Endothelial cell of umbilical vein (primary cell): ENCODE measurements around the gene TGFA. TPM values are rescaled to one million over a fixed set of nuclear protein-coding genes. Genes with fewer than 3 reads are reported as not detected.

Experiments
- BruUV-seq: library from RNA; stranded (reverse); fragments of 400-500 nt; replicated peaks from 2 replicates; lab custom pipeline; 2021; lab: Mats Ljungman, UMichigan
- CTCF ChIA-PET: fragments of 300-600, 350-600 bp; sonication (Branson Sonifier 250); formaldehyde crosslinking; loops from one replicate; lab custom pipeline; 2021; ENCODE audit warnings: antibody characterized with exemption, inconsistent platforms; lab: Charles Lee
- POLR2A ChIA-PET: fragments of 300-600, 350-600 bp; sonication (Branson Sonifier 250); formaldehyde crosslinking; loops from one replicate; lab custom pipeline; 2021; ENCODE audit warnings: antibody characterized with exemption, inconsistent platforms; lab: Charles Lee
- DNase-seq: peaks from one replicate; pipeline ENCODE4 v3.0.0-alpha.2; 2011; ENCODE audit warnings: low read depth, low spot score
- FAIRE-seq: peaks from 2 replicates; lab custom pipeline; 2011; peaks lifted over from hg19 to GRCh38; lab: Jason Lieb, UNC
- H2AFZ ChIP-seq: 2 replicates; pipeline ENCODE4 v1.6.0; 2012; ENCODE audit warnings: low read depth, low read length, control low read depth, inconsistent platforms
- H3K27ac ChIP-seq: 2 replicates; pipeline ENCODE4 v1.5.1; 2011; ENCODE audit warnings: low read depth, mild to moderate bottlenecking, control low read depth, low read length, moderate library complexity; ENCODE audit not compliant: insufficient read depth
- H3K27me3 ChIP-seq, 2 experiments: 2 replicates each; pipeline versions ENCODE4 v1.6.0 to v1.6.1; 2011; ENCODE audit warnings: low read length in 2 of 2, mixed read lengths in 1 of 2; ENCODE audit not compliant: control insufficient read depth in 2 of 2, insufficient read depth in 2 of 2
- H3K36me3 ChIP-seq, 2 experiments: 2 replicates in 1 of 2; 3 replicates in 1 of 2; pipeline ENCODE4 v1.5.1; 2011; ENCODE audit warnings: low read length in 2 of 2, mild to moderate bottlenecking in 1 of 2, moderate library complexity in 1 of 2; ENCODE audit not compliant: control insufficient read depth in 2 of 2, insufficient read depth in 2 of 2; ENCODE audit errors: extremely low read depth in 1 of 2
- H3K4me1 ChIP-seq: 3 replicates; pipeline ENCODE4 v1.5.1; 2011; ENCODE audit warnings: mild to moderate bottlenecking, low read length; ENCODE audit not compliant: control insufficient read depth, insufficient read depth; ENCODE audit errors: extremely low read depth
- H3K4me2 ChIP-seq: 2 replicates; pipeline ENCODE4 v1.6.1; 2011; ENCODE audit warnings: low read length, control low read depth, mixed read lengths; ENCODE audit not compliant: insufficient read depth
- H3K4me3 ChIP-seq, 3 experiments: fragments of 200-600 bp in 1 of 3; sonication (generic), shearing (Covaris generic) in 1 of 3; replicated peaks in 1 of 3; 2 replicates each; pipeline ENCODE4 v1.5.1; 2011 to 2016; ENCODE audit warnings: control low read depth in 3 of 3, low read length in 3 of 3, mild to moderate bottlenecking in 2 of 3, inconsistent platforms in 1 of 3, low read depth in 1 of 3, moderate library complexity in 1 of 3; ENCODE audit not compliant: insufficient read depth in 1 of 3
- H3K79me2 ChIP-seq: 2 replicates; pipeline ENCODE4 v1.6.0; 2012; ENCODE audit warnings: low read length, inconsistent platforms; ENCODE audit not compliant: control insufficient read depth, insufficient read depth
- H3K9ac ChIP-seq: replicated peaks from 2 replicates; pipeline ENCODE3; 2011; ENCODE audit warnings: low read length, control low read depth; ENCODE audit not compliant: insufficient read depth; ENCODE audit errors: extremely low read depth
- H3K9me1 ChIP-seq: replicated peaks from 3 replicates; pipeline ENCODE4 v1.6.0; 2011; ENCODE audit warnings: mild to moderate bottlenecking, low read length; ENCODE audit not compliant: control insufficient read depth, insufficient read depth; ENCODE audit errors: extremely low read depth
- H3K9me3 ChIP-seq: replicated peaks from 2 replicates; pipeline ENCODE4 v1.5.1; 2012; ENCODE audit warnings: low read length, inconsistent platforms; ENCODE audit not compliant: control insufficient read depth, insufficient read depth
- H4K20me1 ChIP-seq: replicated peaks from 2 replicates; pipeline ENCODE3; 2011; ENCODE audit warnings: mild to moderate bottlenecking, low read length; ENCODE audit not compliant: control insufficient read depth, insufficient read depth; ENCODE audit errors: extremely low read depth
- CTCF ChIP-seq, 2 donors: IDR thresholded peaks; 1 replicate in 1 of 2; 2 replicates in 1 of 2; pipeline ENCODE4 v1.5.1; 2011; ENCODE audit warnings: low read length in 2 of 2, mild to moderate bottlenecking in 2 of 2, moderate library complexity in 2 of 2, control low read depth in 1 of 2, inconsistent platforms in 1 of 2, low read depth in 1 of 2; ENCODE audit not compliant: insufficient read depth in 1 of 2; ENCODE audit errors: extremely low read depth in 1 of 2
- EZH2 ChIP-seq: IDR thresholded peaks from 2 replicates; pipeline ENCODE4 v1.6.1; 2012; ENCODE audit warnings: borderline replicate concordance, low read depth, mild to moderate bottlenecking, moderate library complexity, low read length, inconsistent platforms; ENCODE audit not compliant: severe bottlenecking
- FOS ChIP-seq: IDR thresholded peaks from 2 replicates; pipeline ENCODE4 v1.6.1; 2011; ENCODE audit warnings: mild to moderate bottlenecking, low read length, moderate library complexity, borderline replicate concordance; ENCODE audit not compliant: insufficient read depth
- GATA2 ChIP-seq: IDR thresholded peaks from 2 replicates; pipeline ENCODE4 v1.7.0; 2011; ENCODE audit warnings: low read depth, mild to moderate bottlenecking, moderate library complexity, mixed read lengths, low read length; ENCODE audit not compliant: insufficient read length, insufficient read depth
- JUN ChIP-seq: IDR thresholded peaks from 2 replicates; pipeline ENCODE4 v1.6.1; 2011; ENCODE audit warnings: borderline replicate concordance, low read depth; ENCODE audit not compliant: insufficient read length, insufficient read depth
- MAX ChIP-seq: IDR thresholded peaks from 2 replicates; pipeline ENCODE4 v1.6.1; 2011; ENCODE audit not compliant: insufficient read depth, insufficient read length
- MYC ChIP-seq: IDR thresholded peaks from one replicate; pipeline ENCODE4 v1.6.1; 2011; ENCODE audit warnings: mild to moderate bottlenecking, low read depth, low read length
- POLR2A ChIP-seq: IDR thresholded peaks from 2 replicates; pipeline ENCODE4 v1.6.1; 2012; ENCODE audit warnings: low read depth, mild to moderate bottlenecking, control low read depth, low read length
- POLR2AphosphoS5 ChIP-seq: IDR thresholded peaks from 2 replicates; pipeline ENCODE4 v1.6.1; 2012; ENCODE audit warnings: low read depth, mild to moderate bottlenecking, control low read depth, low read length, moderate library complexity; ENCODE audit not compliant: insufficient read depth
- dilution Hi-C: fragments of 300-500 bp; cut with MboI; formaldehyde crosslinking; loops from one replicate; pipeline ENCODE4 v1.15.0; 2019; ENCODE audit warnings: low sequenced_read_pairs; ENCODE audit not compliant: extremely low pct_ligation_motif_present
- intact Hi-C: fragments of 100-400 bp; cut with micrococcal nuclease; formaldehyde crosslinking; loops from one replicate; pipeline ENCODE4 v1.10.0; 2022
- polyA plus RNA-seq, 4 experiments: library from polyadenylated mRNA; depleted of rRNA in 3 of 4; stranded (reverse) in 3 of 4; unstranded in 1 of 4; fragments of >200 nt; gene quantifications; 2 replicates each; pipeline versions ENCODE4 v1.2.1 to v1.2.3, GENCODE V29; 2011 to 2012; ENCODE audit warnings: missing spikeins in 1 of 4
- total RNA-seq: library from RNA; stranded (reverse); gene quantifications from 2 replicates; pipeline ENCODE4 v1.2.3, GENCODE V29; 2021

TGFA gene
- total and polyA plus RNA-seq, 2 donors (not counting 3 experiments of a cell fraction or from before 2014, with no cell fraction given) = 0.22 to 0.32 TPM

- intact Hi-C loops = no loop called here
- dilution Hi-C loops = no loop called here
- no TSS peak for BruUV-seq
Measured at GRCh38 chr2:70400539-70400938, 153.1 kb downstream of the TGFA start.

More at GRCh38 chr2:70400539-70400938, 153.1 kb downstream of the TGFA start:
- no peak overlapping the region for H3K27ac ChIP-seq
- no peak overlapping the region for H3K4me2 ChIP-seq
- H3K4me3 ChIP-seq = no peak overlapping the region
- H4K20me1 ChIP-seq = no peaks in the 10 kb centered on the region
- no peaks in the 10 kb centered on the region for H3K4me1 ChIP-seq
- no peak overlapping the region for H3K9ac ChIP-seq
- ChIA-PET CTCF (no interaction called here), POLR2A (no interaction called here)
- H3K9me3 ChIP-seq = no peaks in the 10 kb centered on the region
- no peak for FAIRE-seq
- TF ChIP-seq MAX = no peak
- no peak for TF ChIP-seq CTCF (IDR thresholded peaks at IDR 0.05; ENCODE audit: extremely low read depth in 1 of 2, insufficient read depth in 1 of 2, low read depth in 1 of 2, low read length in 2 of 2)
- no peak for TF ChIP-seq GATA2
- no peak for TF ChIP-seq POLR2A
- no peak for TF ChIP-seq POLR2AphosphoS5
- no peak for TF ChIP-seq MYC
- no peak for TF ChIP-seq JUN
- TF ChIP-seq FOS = no peak
- no peak for TF ChIP-seq EZH2
- H3K27me3 ChIP-seq = peaks cover 19 to 21% of the 10 kb centered on the region in 2 experiments
- H3K9me1 ChIP-seq = no peaks in the 10 kb centered on the region
- DNase-seq = no peak
- H2AFZ ChIP-seq = no peak overlapping the region
- H3K36me3 ChIP-seq = no peaks in the 10 kb centered on the region
- H3K79me2 ChIP-seq = no peaks in the 10 kb centered on the region
